Activated gamma-delta T cell treated with Interleukin-2 at 50 U/mL for 16 hours (primary cell): ENCODE measurements around the gene MPO.

Experiments
- DNase-seq: peaks from one replicate; pipeline ENCODE4 v3.0.0-alpha.2; 2020

The MPO gene

DNA sequence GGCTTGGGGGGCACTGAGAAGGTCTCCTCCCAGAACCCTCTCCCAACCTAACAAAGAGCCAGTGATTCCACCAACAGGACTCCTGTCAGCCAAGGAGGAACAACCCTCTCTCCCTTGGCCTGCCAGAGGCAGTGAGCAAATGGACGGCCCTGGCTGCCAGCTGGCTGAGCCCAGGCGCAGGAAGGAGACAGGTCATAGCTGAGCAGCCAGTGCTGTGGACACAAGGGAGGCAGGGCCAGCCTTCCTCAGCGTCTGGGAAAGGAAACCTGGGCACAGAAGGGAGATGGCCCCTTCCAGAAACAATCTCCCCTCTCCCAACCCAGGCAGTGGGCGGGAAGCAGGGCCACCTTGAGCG is 2.1 kb downstream of the MPO start:
- no peak for DNase-seq

DNA sequence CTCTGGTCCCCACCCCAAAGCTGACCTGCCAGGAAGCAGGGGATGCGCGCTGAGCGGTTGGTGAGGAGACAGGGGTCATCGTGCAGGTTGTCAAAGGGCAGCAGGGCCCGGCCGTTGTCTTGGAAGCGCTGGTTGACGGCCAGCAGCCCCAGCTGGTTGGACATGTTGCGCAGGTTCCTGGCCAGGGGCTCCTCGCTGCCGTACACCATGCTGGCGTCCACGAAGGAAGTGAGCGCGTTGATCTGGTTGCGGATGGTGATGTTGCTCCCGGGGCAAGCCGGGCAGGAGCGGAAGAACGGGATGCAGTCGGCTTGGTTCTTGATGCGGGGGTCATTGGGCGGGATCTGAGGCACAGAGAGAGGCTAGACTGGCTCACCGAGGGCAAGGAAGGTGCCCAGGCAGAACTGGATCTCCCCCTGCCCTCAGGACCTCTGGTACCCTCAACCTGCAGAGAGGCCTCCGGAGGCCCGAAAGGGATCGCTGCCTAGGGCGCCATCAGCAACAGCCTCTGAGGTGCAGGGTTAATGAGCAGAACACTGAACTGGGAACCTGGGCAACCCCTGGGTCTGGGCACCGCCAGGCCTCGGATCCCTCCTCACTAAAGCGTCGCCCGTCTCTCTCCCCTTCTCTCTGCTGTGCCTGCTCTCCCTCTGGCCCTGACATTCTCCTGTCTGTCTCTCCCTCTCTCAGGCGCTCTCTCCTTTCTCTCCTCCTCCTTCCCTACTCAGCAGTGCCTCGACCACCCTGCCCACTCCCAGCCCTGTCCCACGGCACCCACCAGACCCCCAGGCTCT is 2.7 kb downstream of the MPO start:
- no peak for DNase-seq

DNA sequence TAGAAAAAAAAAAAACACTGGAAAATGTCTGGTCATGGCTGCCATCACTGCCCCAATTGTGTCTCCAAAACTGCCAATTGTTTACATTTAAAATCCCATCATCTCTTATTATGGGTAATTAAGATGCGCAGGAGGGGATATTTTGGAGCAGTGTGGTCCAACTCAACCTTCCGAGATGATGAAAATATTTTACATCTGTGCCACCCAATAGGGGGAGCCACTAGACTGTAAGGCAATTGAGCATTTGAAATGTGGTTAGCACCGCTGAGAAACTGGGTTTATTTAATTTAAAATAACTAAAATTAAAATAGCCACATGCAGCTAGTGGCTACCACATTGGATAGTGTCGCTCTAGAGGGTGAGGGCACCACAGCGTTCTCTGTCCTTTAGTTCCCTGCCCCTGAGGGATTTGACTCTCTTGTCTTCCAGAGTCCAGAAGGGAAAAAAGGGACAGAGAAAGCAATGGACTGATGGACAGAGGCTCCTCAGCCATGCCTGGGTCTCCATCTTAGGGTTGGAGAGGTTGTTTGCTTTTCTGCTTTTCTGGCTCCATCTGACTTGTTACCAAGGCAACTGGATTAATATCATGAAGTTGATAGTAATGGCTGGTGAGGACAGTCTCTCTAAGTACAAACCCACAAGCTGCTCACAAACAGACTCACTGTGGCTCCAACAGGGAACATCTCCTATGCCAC is 3.5 kb downstream of the MPO start:
- no peak for DNase-seq

DNA sequence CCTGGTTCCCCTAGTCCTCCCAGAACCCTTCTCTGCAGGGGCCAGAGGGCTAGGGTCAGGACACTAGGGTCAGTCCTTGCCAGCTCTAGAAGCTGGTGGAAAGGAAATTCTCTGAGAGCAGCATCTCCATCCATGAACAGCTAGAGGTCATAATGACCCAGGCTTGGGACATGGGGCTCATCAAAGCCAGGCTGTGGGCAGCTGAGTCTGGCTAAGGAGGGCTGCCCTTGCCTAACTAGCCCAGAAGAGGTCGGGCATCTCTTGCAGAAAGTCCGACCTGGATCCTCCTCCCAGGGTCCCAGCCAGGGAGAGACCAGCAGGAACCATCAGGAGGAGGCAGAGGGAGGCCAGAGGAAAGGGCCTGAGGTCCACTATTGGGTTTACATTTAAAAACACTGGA is 4.3 kb downstream of the MPO start:
- no peak for DNase-seq

DNA sequence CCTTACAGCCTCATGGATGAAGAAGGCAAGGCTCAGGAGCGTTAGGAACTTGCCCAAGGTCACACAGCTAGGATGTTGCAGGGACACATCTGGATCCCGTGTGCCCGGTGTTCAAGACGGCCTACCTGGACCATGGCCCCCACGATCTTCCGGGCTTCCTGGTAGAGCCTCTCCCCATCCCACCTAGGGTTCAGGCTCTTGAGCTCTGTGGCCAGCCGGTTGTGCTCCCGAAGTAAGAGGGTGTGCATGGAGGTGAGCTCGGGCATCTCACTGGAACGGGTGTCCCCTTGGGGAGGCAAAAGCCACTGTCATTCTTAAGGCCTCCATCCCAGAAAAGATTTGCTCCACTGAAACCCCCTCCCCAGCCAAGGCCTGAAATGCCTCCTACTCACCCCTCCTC is 5.3 kb downstream of the MPO start:
- no peak for DNase-seq

DNA sequence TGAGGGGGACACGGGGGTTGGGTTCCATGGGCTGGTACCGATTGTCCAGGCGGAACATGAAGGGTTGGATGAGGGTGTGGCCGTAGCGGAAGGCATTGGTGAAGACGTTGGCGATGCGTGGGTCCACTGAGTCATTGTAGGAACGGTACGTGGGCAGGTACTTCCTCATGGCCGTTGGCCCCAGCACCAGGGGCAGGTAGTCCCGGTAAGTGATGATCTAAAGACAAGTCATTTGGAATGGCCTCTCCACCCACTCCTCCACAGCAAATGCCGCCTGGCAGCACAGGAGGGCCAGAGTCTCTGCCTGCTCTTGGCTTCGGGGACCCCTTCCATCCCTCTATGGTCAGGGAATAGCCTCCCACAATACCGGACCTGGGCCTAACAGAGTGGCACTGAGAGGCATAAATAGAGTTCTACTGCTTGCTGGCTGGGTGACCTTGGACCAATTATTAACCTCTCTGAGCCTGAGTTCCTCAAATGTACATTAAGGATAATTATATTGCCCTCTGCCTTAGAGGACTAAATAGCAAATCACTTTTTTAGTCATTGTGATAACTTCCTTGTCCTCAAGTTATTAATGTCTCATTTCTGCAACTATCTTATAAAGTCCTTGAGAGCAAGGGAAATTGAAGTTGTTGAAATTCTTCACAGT is 7.2 kb downstream of the MPO start:
- DNase-seq, result no peak

DNA sequence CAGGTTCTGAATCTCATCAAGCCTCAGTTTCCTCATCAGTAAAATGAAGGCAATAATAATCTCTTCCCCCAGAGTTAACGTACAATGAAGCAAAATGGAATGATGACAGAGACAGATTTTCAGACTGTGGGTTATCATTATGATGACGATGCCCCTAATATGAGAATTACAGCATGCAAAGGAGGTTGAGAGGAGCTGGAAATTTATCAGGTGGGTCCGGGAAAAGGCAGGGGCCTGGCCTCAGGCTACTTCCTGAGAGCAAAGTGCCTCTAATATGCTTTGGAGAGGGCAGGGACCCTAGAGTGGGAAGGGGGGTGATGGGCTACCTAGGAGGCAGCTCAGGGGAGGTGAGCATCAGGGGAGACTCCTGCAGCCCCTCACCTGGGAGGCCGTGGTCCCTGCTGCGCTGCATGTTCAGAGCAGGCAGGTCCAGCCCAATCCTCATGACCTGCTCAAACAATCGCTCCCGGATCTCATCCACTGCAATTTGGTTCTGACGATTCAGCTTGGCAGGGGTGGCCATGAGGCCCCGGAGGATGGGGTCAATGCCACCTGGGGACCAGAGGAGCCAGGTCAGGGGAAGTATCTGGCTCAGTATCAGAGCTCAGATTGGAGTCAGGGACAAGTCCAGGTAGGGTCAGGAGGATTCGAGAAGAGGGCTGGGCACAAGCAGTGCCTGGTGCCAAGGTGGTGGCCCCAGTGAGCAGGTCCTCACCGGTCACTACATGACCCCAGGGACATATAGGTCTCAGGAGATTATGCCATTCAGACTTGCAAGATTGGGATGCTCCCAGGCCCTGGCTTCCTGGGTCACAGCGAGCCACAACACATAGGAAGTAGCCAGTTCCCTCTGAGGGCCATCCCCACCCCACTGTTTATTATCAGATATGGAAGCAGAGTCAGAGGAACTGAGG is 8.1 kb downstream of the MPO start:
- no peak for DNase-seq

DNA sequence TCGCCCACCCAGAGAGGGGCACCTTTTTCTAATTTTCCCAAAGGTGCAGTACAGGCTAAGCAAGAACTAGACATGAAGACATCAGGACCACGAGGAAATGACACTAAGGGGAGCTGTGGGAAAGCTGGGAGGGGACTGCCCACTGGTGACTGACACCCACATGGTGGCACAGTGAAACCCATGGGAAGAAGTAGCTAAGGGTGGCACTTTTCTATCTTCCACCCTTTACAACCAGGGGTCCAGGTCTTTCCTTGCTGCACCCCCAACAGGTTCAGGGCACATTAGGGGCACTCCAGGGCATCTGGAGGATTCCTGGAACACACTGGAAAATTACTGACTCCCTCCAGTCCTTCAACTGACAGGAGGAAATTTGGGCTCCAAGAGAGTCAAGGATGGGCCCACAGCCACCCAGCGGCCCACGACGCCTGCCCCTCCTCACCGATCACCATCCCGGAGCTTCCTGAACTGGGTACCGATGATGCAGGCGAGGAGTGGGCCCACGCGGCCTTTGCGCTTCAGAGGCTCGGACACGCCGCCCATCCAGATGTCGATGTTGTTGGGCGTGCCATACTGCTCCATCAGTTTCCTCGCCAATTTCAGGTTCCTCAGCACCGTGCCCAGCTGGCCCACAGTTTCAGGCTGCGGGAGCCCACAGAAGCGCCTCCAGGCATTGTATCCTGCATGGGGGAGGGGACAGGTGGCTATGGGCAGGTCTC is 9.4 kb downstream of the MPO start:
- no peak for DNase-seq

DNA sequence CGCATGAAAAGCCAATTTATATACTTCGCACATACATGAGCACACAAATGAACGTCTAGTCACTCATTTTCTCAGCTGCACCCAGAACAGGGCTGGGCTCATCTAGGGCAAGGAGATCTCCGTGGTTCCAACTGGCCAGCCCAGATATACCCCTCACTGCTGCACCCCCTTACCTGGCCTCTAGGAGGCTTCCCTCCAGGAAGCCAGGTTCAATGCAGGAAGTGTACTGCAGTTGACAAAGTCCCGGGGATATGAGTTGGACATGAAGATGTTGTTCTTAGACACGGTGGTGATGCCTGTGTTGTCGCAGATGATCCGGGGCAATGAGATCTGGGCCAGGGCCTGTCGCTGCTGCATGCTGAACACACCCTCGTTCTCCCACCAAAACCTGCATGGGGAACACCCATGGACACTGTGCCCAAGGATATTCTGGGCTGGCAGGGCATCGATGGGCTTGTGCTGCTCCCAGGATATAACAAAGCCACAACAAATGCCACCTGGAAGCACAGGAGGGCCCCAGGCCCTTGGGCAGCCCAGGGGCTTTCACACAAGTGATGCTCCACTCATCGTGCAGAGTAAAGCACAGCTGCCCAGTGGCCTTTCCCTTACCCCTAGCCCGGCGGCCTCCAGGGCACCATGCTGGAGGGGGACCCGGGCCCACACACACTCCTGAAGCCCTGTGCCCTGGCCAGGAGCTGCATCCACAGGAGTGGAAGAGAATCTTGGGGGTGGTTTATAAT is 10.1 kb downstream of the MPO start:
- no peak for DNase-seq

DNA sequence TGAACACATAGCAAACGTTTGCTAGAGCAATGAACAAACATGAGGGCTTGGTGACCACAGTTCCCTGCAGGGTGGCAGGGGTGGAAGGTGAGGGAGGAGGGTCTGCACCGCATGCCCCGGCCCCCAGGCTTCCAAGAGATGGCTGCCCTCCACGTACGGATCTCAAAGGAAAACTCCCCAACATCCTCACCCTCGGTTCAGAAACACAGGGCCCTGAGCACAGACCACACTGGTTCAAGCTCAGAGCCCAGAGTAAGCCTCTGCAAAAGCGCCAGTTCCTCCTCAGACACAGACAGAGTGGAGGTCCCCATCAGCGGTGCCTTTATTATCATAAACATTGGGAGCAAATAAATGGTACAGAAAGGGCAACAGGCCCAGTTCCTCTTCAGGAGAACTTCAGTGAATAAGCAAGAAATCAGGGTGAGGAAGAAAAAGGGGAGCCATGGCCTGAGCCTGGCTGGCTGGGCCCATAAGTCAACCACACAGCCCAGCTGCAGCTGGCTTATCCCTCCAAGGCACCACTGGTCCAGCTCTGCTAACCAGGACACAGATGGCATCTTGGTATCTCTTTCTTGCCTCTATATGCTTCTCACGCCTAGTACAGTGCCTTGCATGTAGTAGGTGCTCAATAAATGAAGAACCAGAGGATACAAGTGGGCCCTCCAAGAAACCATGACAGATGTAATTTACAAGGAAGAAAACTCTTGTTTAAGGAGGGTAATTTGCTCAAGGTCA is 11.0 kb downstream of the MPO start:
- DNase-seq, result no peak

DNA sequence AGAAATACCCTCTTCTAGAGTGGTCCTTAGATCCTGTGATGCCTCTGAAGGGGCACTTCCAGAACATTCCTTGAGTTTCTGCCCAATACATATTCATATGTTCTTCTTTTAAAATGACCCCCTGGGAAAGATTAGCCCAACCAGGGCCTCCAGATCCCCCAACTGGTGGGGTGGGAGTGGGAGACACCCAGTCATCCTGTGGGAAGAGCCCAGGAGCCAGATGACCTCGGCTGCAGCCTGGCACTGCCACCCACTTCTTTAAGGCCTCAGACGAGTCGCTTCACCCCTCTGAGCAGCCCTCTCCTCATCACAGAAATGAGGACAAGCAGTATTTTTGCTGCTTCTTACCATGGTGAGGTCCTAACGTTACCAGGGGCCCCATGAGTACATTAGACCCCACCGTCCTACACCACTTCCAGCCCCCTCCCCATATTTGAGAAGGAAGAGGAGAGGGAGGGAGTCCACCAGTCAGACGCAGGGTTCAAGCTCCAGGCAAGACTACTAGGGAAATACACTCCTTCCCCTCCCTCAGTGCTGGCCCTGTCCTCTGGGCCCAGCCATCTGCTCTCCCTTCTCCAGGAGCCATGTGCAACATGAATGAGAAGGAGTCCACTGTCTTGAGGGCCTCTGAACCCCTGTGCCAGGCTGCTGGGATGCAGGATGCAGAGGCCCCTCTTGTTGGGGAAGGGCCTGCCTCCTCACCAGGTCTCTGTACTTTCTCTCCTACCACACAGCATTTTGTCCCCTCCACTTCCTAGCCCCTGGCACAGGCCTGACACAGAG is 11.8 kb downstream of the MPO start:
- no peak for DNase-seq

DNA sequence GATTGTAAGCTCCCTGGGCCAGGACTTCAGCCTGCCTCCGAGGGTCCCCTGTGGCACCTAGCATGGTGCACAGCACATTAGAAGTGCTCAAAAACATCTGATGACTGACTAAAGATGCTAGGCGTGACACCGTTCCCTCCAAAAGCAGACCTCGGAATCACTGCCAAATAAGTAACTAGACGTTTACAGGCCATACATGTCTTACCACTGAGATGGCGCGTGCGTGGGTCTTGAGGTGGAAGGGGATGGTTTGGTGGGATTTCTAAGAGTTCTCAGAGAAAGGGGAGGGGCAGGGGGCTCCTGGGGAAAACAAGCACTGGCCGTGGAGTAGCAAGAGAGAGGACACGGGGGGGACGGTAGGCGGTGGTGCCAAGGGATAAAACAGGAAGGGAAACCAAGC is 12.4 kb downstream of the MPO start:
- DNase-seq, result no peak

DNA sequence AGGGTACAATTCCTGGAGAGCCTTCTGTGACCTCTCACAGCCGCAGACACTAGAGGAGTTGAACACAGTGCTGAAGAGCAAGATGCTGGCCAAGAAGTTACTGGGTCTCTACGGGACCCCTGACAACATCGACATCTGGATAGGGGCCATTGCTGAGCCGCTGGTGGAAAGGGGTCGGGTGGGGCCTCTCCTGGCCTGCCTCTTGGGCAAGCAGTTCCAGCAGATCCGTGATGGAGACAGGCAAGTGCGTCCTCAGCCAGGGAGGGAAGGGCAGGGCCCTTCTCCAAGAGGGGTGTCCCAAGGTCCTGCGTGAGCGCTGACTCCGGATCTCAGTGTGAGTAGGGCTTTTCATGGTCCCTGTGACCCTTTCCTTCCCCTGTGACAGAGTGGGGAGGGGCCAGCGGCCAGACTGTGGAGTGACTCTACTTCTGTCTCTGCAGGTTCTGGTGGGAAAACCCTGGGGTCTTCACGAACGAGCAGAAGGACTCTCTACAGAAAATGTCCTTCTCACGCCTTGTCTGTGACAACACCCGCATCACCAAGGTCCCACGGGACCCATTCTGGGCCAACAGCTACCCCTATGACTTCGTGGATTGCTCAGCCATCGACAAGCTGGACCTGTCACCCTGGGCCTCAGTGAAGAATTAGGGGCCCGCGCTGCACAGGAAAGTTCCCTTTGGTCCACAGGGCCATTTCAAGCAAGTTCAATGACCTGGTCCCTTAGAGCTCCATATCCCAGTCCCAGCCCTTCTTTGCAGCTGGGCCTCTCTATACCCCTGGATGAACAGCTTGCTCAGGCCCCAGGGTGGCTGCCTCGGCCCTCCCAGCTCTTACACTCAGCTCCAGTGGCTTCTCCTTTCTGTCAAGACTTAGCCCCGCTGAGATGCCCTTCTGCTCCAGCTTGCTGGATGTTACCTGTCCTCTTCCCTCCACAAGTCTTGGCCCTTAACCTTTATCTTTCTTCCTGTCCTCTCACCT is 13.1 kb downstream of the MPO start:
- DNase-seq, result no peak

DNA sequence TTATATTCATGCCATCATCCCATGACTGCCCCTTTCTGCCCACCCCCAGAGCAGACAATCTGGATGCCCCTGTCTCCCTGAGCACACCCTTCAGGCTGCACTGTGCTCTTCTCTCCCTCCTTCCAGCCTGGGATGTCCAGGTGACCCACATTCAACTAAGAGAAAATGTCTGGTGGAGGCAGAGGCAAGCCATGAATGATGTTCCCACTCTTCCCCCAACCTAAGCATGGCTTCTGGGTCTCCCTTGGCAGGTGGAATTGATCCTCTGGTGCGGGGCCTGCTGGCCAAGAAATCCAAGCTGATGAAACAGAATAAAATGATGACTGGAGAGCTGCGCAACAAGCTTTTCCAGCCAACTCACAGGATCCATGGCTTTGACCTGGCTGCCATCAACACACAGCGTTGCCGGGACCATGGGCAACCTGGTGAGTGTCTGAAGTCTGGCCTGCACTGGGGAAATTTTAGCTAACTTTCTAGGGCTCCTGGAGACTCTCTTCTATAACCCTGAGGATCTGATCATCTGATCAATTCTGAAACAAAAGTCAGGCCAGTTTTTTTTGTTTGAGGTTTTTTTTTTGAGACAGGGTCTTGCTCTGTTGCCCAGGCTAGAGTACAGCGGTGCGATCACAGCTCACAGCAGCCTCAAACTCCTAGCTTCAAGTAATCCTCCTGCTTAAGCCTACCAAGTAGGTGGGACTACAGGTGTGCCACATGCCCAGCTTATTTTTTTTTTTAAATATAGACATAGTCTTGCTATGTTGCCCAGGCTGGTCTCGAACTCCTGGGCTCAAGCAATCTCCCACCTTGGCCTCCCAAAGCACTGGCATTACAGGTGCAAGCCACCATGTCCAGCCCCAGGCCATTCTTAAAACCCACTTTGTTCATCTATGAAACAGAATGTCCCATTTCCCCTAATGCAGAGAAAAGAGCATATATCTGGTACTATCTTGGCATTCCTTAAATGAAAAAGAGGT is 14.5 kb downstream of the MPO start:
- no peak for DNase-seq

DNA sequence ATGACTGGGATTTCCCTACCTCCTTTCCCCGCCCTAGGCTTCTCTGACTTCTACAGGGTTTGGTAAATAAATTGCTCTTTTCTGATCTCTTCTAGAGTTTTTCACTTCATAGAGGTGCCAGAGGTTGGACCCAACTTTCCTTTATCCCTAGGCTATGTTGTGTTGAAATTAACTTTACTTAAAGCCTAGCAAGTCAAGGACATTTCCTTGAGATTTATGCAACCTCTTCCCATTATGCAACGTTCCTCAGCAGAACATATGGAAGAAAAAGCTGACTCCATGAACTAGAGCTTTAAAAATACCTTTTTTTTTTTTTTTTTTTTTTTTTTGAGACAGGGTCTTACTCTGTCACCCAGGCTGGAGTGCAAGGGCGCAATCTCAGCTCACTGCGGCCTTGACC is 15.5 kb downstream of the MPO start:
- no peak for DNase-seq

DNA sequence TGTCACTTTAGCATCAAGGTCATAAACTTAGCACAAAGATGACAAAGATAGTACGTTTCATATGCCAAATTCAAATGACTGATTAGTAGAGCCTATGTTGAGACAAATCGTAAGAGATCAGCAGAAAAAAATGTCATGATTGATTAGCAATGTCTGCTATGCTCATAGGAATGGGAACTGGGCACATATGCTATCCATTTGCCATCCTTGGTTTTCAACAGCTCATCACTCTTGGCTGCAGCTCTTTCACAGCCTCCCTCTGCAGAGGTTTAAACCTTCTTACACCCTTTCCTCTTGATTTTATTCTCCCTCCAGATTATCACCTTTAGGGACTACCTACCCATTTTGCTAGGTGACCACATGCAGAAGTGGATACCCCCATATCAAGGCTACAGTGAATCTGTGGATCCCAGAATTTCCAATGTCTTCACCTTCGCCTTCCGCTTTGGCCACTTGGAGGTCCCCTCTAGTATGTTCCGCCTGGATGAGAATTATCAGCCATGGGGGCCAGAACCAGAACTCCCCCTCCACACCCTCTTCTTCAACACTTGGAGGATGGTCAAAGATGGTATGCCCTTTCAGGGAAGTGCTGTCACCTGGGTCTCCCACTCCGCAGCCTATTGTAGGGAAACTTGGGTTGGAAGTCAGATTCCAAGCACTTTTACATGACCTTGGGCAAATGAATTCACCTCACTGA is 16.2 kb downstream of the MPO start:
- DNase-seq, result no peak

DNA sequence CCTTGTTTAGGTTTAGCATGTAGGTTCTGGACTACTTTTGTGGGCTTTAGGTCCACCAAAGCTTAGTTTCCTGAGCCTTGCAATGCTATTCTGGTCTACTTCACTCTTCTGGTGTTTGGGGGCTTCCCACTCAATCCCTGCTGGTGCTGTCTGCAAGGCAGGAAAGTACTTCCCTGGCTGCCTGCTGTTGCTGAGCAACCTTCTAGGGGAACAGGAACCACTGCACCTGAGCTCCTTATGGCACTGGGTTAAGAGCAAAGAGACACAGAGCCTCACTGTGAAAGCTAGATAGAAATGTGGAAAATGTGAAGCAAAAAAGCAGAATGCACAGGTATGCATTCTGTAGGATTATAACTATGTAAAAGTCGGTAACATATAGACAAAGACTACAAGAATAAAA is 17.0 kb downstream of the MPO start:
- DNase-seq, result no peak
